SU-DHL-6 (cell line): Measurements from ENCODE around the gene COL25A1.

Experiments used
- H2AFZ ChIP-seq: fragments of 200-600 bp; sonication (generic); 2 replicates; pipeline ENCODE4 v1.6.1; 2014; ENCODE audit warnings: low read depth, mild to moderate bottlenecking, moderate library complexity, mixed read lengths, antibody characterized with exemption, low read length; ENCODE audit not compliant: severe bottlenecking
- H3F3A ChIP-seq: fragments of 200-600 bp; shearing (Covaris generic); 2 replicates; pipeline ENCODE4 v1.6.0; 2016; ENCODE audit warnings: antibody characterized with exemption, mild to moderate bottlenecking; ENCODE audit not compliant: insufficient read depth
- H3K27ac ChIP-seq: fragments of 200-600 bp; sonication (generic); 2 replicates; pipeline ENCODE4 v1.5.1; 2016; ENCODE audit warnings: low read depth, mild to moderate bottlenecking, low read length, moderate library complexity, mixed read lengths
- H3K27me3 ChIP-seq: fragments of 200-600 bp; sonication (generic), shearing (Covaris generic); 2 replicates; pipeline ENCODE4 v1.6.0; 2014; ENCODE audit warnings: mild to moderate bottlenecking, low read length
- H3K36me3 ChIP-seq: fragments of 200-600 bp; sonication (generic); 2 replicates; pipeline ENCODE4 v1.6.1; 2014; ENCODE audit warnings: mild to moderate bottlenecking, low read length, mixed read lengths
- H3K4me2 ChIP-seq: fragments of 300-600, 200-600 bp; shearing (Covaris generic), sonication (generic); 2 replicates; pipeline ENCODE4 v1.6.0; 2014; ENCODE audit warnings: low read length, low read depth, mild to moderate bottlenecking; ENCODE audit not compliant: poor library complexity, severe bottlenecking
- H3K4me3 ChIP-seq: fragments of 200-600 bp; sonication (generic); 2 replicates; pipeline ENCODE4 v1.5.1; 2014; ENCODE audit warnings: antibody characterized with exemption, low read length, mild to moderate bottlenecking, mixed read lengths; ENCODE audit not compliant: insufficient read depth, poor library complexity, severe bottlenecking
- H3K79me2 ChIP-seq: fragments of 200-600 bp; sonication (generic); 2 replicates; pipeline ENCODE4 v1.6.1; 2014; ENCODE audit warnings: mild to moderate bottlenecking, low read length, moderate library complexity; ENCODE audit not compliant: insufficient read depth
- H3K9ac ChIP-seq: fragments of 200-600 bp; sonication (generic); 2 replicates; pipeline ENCODE4 v1.7.0; 2014; ENCODE audit warnings: mild to moderate bottlenecking, low read length
- H3K9me2 ChIP-seq: fragments of 200-600 bp; sonication (generic); replicated peaks from 2 replicates; pipeline ENCODE4 v1.6.1; 2014; ENCODE audit warnings: low read length; ENCODE audit not compliant: insufficient read depth
- H3K9me3 ChIP-seq: fragments of 200-600 bp; sonication (generic); 2 replicates; pipeline ENCODE4 v1.6.1; 2014; ENCODE audit warnings: low read length, mixed read lengths; ENCODE audit not compliant: insufficient read depth
- H4K20me1 ChIP-seq: fragments of 200-600 bp; sonication (generic); 2 replicates; pipeline ENCODE4 v1.6.1; 2014; ENCODE audit warnings: low read depth, mild to moderate bottlenecking, antibody characterized with exemption, low read length, moderate library complexity, mixed read lengths
- EZH2phosphoT487 ChIP-seq: fragments of 200-600 bp; sonication (generic), shearing (Covaris generic); conservative IDR thresholded peaks from 2 replicates; pipeline ENCODE4 v1.6.1; 2018; ENCODE audit warnings: mild to moderate bottlenecking, antibody characterized with exemption, low read length, moderate library complexity, mixed read lengths
- TF ChIP-seq, protein P1 (sequence below): fragments of 200-600 bp; sonication (generic); IDR thresholded peaks from one replicate; pipeline ENCODE4 v1.5.1; 2017; ENCODE audit warnings: antibody characterized with exemption, mild to moderate bottlenecking, low read length, moderate library complexity; ENCODE audit not compliant: insufficient read depth, poor library complexity, severe bottlenecking

The COL25A1 gene

GRCh38 chr4:109044431-109044830 lies 258.0 kb downstream of the COL25A1 start:
- no peak for TF ChIP-seq EZH2phosphoT487
- TF ChIP-seq, protein P1, sequence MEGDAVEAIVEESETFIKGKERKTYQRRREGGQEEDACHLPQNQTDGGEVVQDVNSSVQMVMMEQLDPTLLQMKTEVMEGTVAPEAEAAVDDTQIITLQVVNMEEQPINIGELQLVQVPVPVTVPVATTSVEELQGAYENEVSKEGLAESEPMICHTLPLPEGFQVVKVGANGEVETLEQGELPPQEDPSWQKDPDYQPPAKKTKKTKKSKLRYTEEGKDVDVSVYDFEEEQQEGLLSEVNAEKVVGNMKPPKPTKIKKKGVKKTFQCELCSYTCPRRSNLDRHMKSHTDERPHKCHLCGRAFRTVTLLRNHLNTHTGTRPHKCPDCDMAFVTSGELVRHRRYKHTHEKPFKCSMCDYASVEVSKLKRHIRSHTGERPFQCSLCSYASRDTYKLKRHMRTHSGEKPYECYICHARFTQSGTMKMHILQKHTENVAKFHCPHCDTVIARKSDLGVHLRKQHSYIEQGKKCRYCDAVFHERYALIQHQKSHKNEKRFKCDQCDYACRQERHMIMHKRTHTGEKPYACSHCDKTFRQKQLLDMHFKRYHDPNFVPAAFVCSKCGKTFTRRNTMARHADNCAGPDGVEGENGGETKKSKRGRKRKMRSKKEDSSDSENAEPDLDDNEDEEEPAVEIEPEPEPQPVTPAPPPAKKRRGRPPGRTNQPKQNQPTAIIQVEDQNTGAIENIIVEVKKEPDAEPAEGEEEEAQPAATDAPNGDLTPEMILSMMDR = no peak
- H3K36me3 ChIP-seq = no peaks in the 10 kb centered on the region
- no peaks in the 10 kb centered on the region for H3K79me2 ChIP-seq

DNA sequence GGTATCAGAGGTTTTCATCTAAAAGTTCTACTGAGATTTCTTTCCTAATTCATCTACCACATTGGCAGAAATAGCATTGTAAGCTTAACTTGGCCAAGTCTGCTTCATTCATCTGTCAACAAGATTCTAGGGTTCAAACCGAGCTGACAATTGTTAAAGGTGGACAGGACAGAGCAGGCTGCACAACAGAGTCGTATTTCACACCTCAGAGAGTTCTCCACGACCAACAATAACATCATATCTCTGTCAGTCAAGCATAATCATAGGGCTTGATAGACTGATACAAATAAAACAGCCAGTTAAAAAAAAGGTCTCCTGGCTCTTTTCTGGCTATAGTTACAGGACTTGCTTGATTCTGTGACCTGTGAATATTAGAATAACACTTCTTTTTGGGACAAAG lies 259.2 kb downstream of the COL25A1 start:
- H2AFZ ChIP-seq = no peak overlapping the region
- no peaks in the 10 kb centered on the region for H3K9me2 ChIP-seq
- no peaks in the 10 kb centered on the region for H4K20me1 ChIP-seq
- TF ChIP-seq, protein P1 = no peak
- no peak for TF ChIP-seq EZH2phosphoT487
- H3K27ac ChIP-seq = no peak overlapping the region
- H3K36me3 ChIP-seq = no peaks in the 10 kb centered on the region
- H3K9ac ChIP-seq = no peak overlapping the region
- no peaks in the 10 kb centered on the region for H3K79me2 ChIP-seq
- H3K27me3 ChIP-seq = no peaks in the 10 kb centered on the region
- no peak overlapping the region for H3K4me2 ChIP-seq
- H3F3A ChIP-seq = no peaks in the 10 kb centered on the region
- H3K9me3 ChIP-seq = no peaks in the 10 kb centered on the region
- no peak overlapping the region for H3K4me3 ChIP-seq

More at GRCh38 chr4:109044431-109044830, 258.0 kb downstream of the COL25A1 start:
- H3K9ac ChIP-seq = no peak overlapping the region
- no peaks in the 10 kb centered on the region for H4K20me1 ChIP-seq
- no peaks in the 10 kb centered on the region for H3K27me3 ChIP-seq
- no peaks in the 10 kb centered on the region for H3K9me2 ChIP-seq
- H3K4me2 ChIP-seq = no peak overlapping the region
- H3K9me3 ChIP-seq = no peaks in the 10 kb centered on the region
- no peak overlapping the region for H3K4me3 ChIP-seq
- no peaks in the 10 kb centered on the region for H3F3A ChIP-seq
- no peak overlapping the region for H2AFZ ChIP-seq
- no peak overlapping the region for H3K27ac ChIP-seq

DNA sequence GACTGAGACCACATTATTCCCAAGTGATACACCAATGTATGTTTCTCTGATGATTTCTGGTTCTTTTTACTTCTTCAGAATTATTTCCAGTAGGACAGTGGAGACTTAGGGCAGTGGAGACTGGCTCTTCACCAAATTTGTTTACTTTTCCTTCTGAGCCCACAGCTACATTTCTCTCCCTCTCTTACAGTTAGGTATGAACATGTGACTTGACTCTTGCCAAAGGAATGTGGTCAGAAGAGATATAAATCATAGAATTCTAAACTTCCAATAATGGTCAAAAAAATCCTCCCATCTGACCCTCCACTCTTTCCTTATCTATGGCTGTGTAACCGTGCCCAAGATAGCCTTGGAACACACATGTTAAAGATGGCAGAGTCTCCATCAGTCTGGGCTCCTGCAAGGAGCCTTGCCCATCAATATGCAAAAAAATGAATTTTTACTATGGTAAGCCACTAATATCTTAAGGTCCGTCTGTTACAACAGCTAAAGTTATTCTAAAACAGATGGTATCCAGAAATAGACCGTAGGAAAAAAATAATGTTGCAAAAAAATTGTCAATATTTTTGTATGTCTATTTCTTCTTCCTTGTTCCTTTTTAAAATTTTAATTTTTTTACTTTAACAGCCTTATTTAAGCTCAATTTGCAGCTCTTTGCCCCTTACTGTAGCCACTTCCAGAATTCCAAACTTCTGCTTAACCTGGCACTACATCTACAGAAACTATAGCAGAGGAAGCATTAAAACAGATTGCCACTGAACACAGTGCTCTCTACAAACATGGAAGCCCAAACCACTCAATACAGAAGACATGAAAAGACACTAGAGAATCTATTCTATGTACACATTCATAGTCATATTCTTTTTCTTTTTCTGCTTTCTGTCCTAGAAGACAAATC lies 260.7 kb downstream of the COL25A1 start:
- H3K9me3 ChIP-seq = no peaks in the 10 kb centered on the region
- H3F3A ChIP-seq = no peaks in the 10 kb centered on the region
- H4K20me1 ChIP-seq = no peaks in the 10 kb centered on the region
- H3K9me2 ChIP-seq = no peaks in the 10 kb centered on the region
- TF ChIP-seq EZH2phosphoT487 = no peak
- TF ChIP-seq, protein P1 = no peak
- no peak overlapping the region for H2AFZ ChIP-seq
- H3K9ac ChIP-seq = no peak overlapping the region
- H3K4me2 ChIP-seq = no peak overlapping the region
- no peaks in the 10 kb centered on the region for H3K79me2 ChIP-seq
- no peaks in the 10 kb centered on the region for H3K27me3 ChIP-seq
- no peak overlapping the region for H3K4me3 ChIP-seq
- H3K27ac ChIP-seq = no peak overlapping the region
- H3K36me3 ChIP-seq = no peaks in the 10 kb centered on the region
